ENCODE measurements around the gene ADAMTS20. TPM values are rescaled to one million over a fixed set of nuclear protein-coding genes. Genes with fewer than 3 reads are reported as not detected.

The ADAMTS20 gene
- total RNA-seq, 1 donor from 2014 or later = not detected

- Histone ChIP-seq H3K9me3 (no peaks in the 10 kb centered on the region), H3K27ac (no peak overlapping the region), H3K36me3 (no peaks in the 10 kb centered on the region), H3K27me3 (no peaks in the 10 kb centered on the region), H3K4me1 (no peaks in the 10 kb centered on the region), H3K4me3 (no peak overlapping the region)
- TF ChIP-seq POLR2A (IDR thresholded peaks at IDR 0.05) (no peak), CTCF (IDR thresholded peaks at IDR 0.05) (no peak), POLR2AphosphoS5 (IDR thresholded peaks at IDR 0.05; ENCODE audit: insufficient read depth in 1 of 2, low read depth in 1 of 2) (no peak)
- intact Hi-C loops (cut with DNase I) = no loop called here
- no peak for DNase-seq (ENCODE audit: extremely low spot score in 2 of 2)
Observed at GRCh38 chr12:43332977-43333640, 218.9 kb downstream of the ADAMTS20 start.

GRCh38 chr12:43331935-43332334 lies 220.1 kb downstream of the ADAMTS20 start:
- Histone ChIP-seq H3K27ac (no peak overlapping the region), H3K9me3 (no peaks in the 10 kb centered on the region), H3K4me3 (no peak overlapping the region), H3K36me3 (no peaks in the 10 kb centered on the region), H3K4me1 (no peaks in the 10 kb centered on the region), H3K27me3 (no peaks in the 10 kb centered on the region)
- TF ChIP-seq CTCF (IDR thresholded peaks at IDR 0.05) (no peak), POLR2A (IDR thresholded peaks at IDR 0.05) (no peak), POLR2AphosphoS5 (IDR thresholded peaks at IDR 0.05; ENCODE audit: insufficient read depth in 1 of 2, low read depth in 1 of 2) (no peak)
- intact Hi-C loops (cut with DNase I) = no loop called here
- no peak for DNase-seq (ENCODE audit: extremely low spot score in 2 of 2)

GRCh38 chr12:43329375-43329774 lies 222.6 kb downstream of the ADAMTS20 start:
- no peak overlapping the region for H3K27ac ChIP-seq
- H3K36me3 ChIP-seq = no peaks in the 10 kb centered on the region
- intact Hi-C loops (cut with DNase I) = no loop called here
- H3K9me3 ChIP-seq = no peaks in the 10 kb centered on the region
- no peak for DNase-seq (ENCODE audit: extremely low spot score in 2 of 2)
- H3K4me1 ChIP-seq = no peaks in the 10 kb centered on the region
- H3K27me3 ChIP-seq = no peaks in the 10 kb centered on the region
- H3K4me3 ChIP-seq = no peak overlapping the region
- TF ChIP-seq CTCF (IDR thresholded peaks at IDR 0.05) (no peak), POLR2A (IDR thresholded peaks at IDR 0.05) (no peak), POLR2AphosphoS5 (IDR thresholded peaks at IDR 0.05; ENCODE audit: insufficient read depth in 1 of 2, low read depth in 1 of 2) (no peak)

- H3K4me3 ChIP-seq = no peak overlapping the region
- intact Hi-C loops (cut with DNase I) = no loop called here
- no peak overlapping the region for H3K27ac ChIP-seq
- no peak for DNase-seq (ENCODE audit: extremely low spot score in 2 of 2)
- no peaks in the 10 kb centered on the region for H3K27me3 ChIP-seq
- H3K36me3 ChIP-seq = no peaks in the 10 kb centered on the region
- no peaks in the 10 kb centered on the region for H3K4me1 ChIP-seq
- TF ChIP-seq POLR2A (IDR thresholded peaks at IDR 0.05) (no peak), POLR2AphosphoS5 (IDR thresholded peaks at IDR 0.05; ENCODE audit: insufficient read depth in 1 of 2, low read depth in 1 of 2) (no peak), CTCF (IDR thresholded peaks at IDR 0.05) (no peak)
- no peaks in the 10 kb centered on the region for H3K9me3 ChIP-seq
Observed at GRCh38 chr12:43325786-43326185, 226.2 kb downstream of the ADAMTS20 start.

GRCh38 chr12:43320281-43320680 lies 231.7 kb downstream of the ADAMTS20 start:
- no peak for TF ChIP-seq POLR2A (IDR thresholded peaks at IDR 0.05)
- no peak for TF ChIP-seq CTCF (IDR thresholded peaks at IDR 0.05)
- no peak for TF ChIP-seq POLR2AphosphoS5 (IDR thresholded peaks at IDR 0.05; ENCODE audit: insufficient read depth in 1 of 2, low read depth in 1 of 2)
- no peak for DNase-seq (ENCODE audit: extremely low spot score in 2 of 2)
- H3K4me3 ChIP-seq = no peak overlapping the region
- H3K4me1 ChIP-seq = no peaks in the 10 kb centered on the region
- H3K27me3 ChIP-seq = no peaks in the 10 kb centered on the region
- intact Hi-C loops (cut with DNase I) = no loop called here
- no peak overlapping the region for H3K27ac ChIP-seq
- H3K36me3 ChIP-seq = no peaks in the 10 kb centered on the region
- H3K9me3 ChIP-seq = no peaks in the 10 kb centered on the region
